Measurements from ENCODE around the gene GALR2. TPM values are rescaled to one million over a fixed set of nuclear protein-coding genes. Genes with fewer than 3 reads are reported as not detected.
"Not testable (repeated sequence)": the region's sequence is repeated elsewhere in the genome, so short reads cannot be mapped to it uniquely, and the experiment has no call there.

GALR2 gene
- total and polyA plus RNA-seq, 9 of the 15 experiments (the other 6 are each of a cell fraction or from before 2014, with no cell fraction given): 0.34 TPM; not detected in 8

DNA sequence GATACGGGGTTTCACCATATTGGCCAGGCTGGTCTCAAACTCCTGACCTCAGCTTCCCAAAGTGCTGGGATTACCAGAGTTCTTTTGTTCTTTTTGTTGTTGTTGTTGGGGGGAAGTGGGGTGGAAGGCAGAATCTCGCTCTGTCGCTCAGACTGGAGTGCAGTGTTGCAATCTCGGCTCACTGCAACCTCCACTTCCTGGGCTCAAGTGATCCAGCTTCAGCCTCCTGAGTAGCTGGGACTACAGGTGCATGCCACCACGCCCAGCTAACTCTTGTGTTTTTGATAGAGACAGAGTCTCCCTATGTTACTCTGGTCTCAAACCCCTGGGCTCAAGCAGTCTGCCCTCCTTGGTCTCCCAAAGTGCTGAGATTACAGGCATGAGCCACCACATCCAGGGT is 3.8 kb downstream of the GALR2 start:
- H3K36me3 ChIP-seq (ENCODE audit: control insufficient read depth, insufficient read depth, low read length); intact Hi-C loops (cut with micrococcal nuclease); H3K79me2 ChIP-seq (ENCODE audit: control insufficient read depth, insufficient read depth, low read length); H3K27ac ChIP-seq (ENCODE audit: extremely low read depth, low read depth, low read length); H3K9ac ChIP-seq (ENCODE audit: insufficient read depth in 1 of 2, low read depth in 2 of 2, low read length in 2 of 2); H3K9me1 ChIP-seq (ENCODE audit: control insufficient read depth, insufficient read depth, low read length); DNase-seq (ENCODE audit: extremely low read depth in 1 of 4, low spot score in 3 of 4); CTCF ChIA-PET (ENCODE audit: low intra/inter-chr PET ratio); H4K20me1 ChIP-seq (replicated peaks; ENCODE audit: control insufficient read depth, insufficient read depth, low read length); H3K4me2 ChIP-seq (ENCODE audit: insufficient read depth, low read length); BruUV-seq (replicated peaks); in situ Hi-C loops (cut with MboI); H2AFZ ChIP-seq (ENCODE audit: low read depth, low read length); H3K9me3 ChIP-seq (replicated peaks; ENCODE audit: control insufficient read depth, insufficient read depth, low read depth, low read length); H3K4me3 ChIP-seq; ATAC-seq: not testable (repeated sequence)
- Histone ChIP-seq H3K27me3 (ENCODE audit: control insufficient read depth in 2 of 2, insufficient read depth in 2 of 2, low read length in 2 of 2) (peaks cover 18 to 44% of the 10 kb centered on the region in 2 experiments; a peak in 4 of 5 replicates), H3K4me1 (replicated peaks in 1 of 2; ENCODE audit: control insufficient read depth in 2 of 2, insufficient read depth in 2 of 2, low read length in 2 of 2) (peaks cover 0 to 62% of the 10 kb centered on the region in 2 experiments; a peak in 2 of 5 replicates)
- WGBS (ENCODE audit: insufficient coverage, low coverage, missing lambda C conversion rate): 12% methylated on average over 5 of the region's 5 CpGs
- POLR2A ChIA-PET: interaction anchor here (0.8 to 1.5 kb wide), 3 partner anchors 8 to 22 kb away, joined by 3 to 4 read pairs (median 4); no protein-coding TSS in a partner anchor
- TF ChIP-seq CEBPB (tag; IDR thresholded peaks at IDR 0.05): peak; percentile 53; the same call in 1 of the 2 replicates
- peak; percentile 11 for FAIRE-seq

DNA sequence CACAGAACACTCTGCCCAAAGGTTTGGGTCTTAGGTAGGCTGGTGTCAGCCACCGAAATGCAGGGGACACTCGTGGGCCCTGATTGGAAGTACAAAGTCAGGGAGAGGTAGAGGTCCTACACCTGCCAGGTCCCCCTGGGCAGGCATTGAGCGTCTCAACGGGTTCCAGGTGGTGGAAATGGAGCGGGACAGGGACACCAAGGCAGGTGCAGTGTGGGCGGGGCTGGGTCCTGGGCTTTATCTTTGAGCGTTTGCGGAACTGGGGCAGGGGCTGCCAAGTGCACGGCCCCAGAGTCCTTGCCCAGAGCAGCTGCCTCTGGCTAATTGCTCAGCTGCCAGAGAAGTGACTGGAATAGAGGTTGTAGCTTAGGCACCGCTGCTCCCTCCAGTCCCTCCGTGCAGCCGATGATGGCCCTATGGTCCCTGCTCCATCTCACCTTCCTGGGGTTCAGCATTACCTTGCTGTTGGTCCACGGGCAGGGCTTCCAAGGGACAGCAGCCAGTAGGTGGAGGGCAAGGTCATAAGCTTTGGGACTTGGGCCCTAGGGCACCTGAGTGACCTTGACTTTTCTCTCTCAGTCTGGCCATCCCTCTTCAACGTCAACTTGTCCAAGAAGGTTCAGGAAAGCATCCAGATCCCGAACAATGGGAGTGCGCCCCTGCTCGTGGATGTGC is 4.4 kb downstream of the GALR2 start, which contains the start of gene ZACN:
Gene ZACN, plus strand, starts transcription at position 323 of the 675 bp plus-strand sequence. Its CDS starts 83 bp downstream, at position 406.
- H3K4me1 ChIP-seq (replicated peaks in 1 of 2; ENCODE audit: control insufficient read depth in 2 of 2, insufficient read depth in 2 of 2, low read length in 2 of 2): peaks cover 0 to 63% of the 10 kb centered on the region in 2 experiments; a peak in 2 of 5 replicates
- peak within 1 kb of the TSS in 1 of 2 experiments; percentile 68; a peak in 2 of 4 replicates for H3K9ac ChIP-seq (ENCODE audit: insufficient read depth in 1 of 2, low read depth in 2 of 2, low read length in 2 of 2)
- ATAC-seq: no peak
- no peak within 1 kb of the TSS for H3K4me2 ChIP-seq (ENCODE audit: insufficient read depth, low read length)
- BruUV-seq (replicated peaks): no TSS peak
- peaks cover 12% of the 10 kb centered on the region; the same call in 1 of the 3 replicates for H3K36me3 ChIP-seq (ENCODE audit: control insufficient read depth, insufficient read depth, low read length)
- ChIA-PET CTCF (ENCODE audit: low intra/inter-chr PET ratio) (interaction anchor here (0.6 kb wide), 1 partner anchor 1113 kb away, joined by 3 read pairs; no protein-coding TSS in a partner anchor), POLR2A (interaction anchor here (0.8 to 1.5 kb wide), 3 partner anchors 7 to 21 kb away, joined by 3 to 4 read pairs (median 4); no protein-coding TSS in a partner anchor)
- peaks cover 18 to 44% of the 10 kb centered on the region in 2 experiments; a peak in 4 of 5 replicates for H3K27me3 ChIP-seq (ENCODE audit: control insufficient read depth in 2 of 2, insufficient read depth in 2 of 2, low read length in 2 of 2)
- intact Hi-C loops (cut with micrococcal nuclease): no loop called here
- H3K27ac ChIP-seq (ENCODE audit: extremely low read depth, low read depth, low read length): no peak within 1 kb of the TSS
- peaks cover 4% of the 10 kb centered on the region; the same call in 1 of the 2 replicates for H4K20me1 ChIP-seq (replicated peaks; ENCODE audit: control insufficient read depth, insufficient read depth, low read length)
- in situ Hi-C loops (cut with MboI): no loop called here
- peaks cover 4% of the 10 kb centered on the region for H3K9me1 ChIP-seq (ENCODE audit: control insufficient read depth, insufficient read depth, low read length)
- no peaks in the 10 kb centered on the region for H3K9me3 ChIP-seq (replicated peaks; ENCODE audit: control insufficient read depth, insufficient read depth, low read depth, low read length)
- WGBS (ENCODE audit: insufficient coverage, low coverage, missing lambda C conversion rate): 28% methylated on average over 17 of the region's 17 CpGs
- FAIRE-seq: no peak
- DNase-seq (ENCODE audit: extremely low read depth in 1 of 4, low spot score in 3 of 4): no peak
- no peaks in the 10 kb centered on the region for H3K79me2 ChIP-seq (ENCODE audit: control insufficient read depth, insufficient read depth, low read length)
- H2AFZ ChIP-seq (ENCODE audit: low read depth, low read length): no peak within 1 kb of the TSS
- no peak within 1 kb of the TSS for H3K4me3 ChIP-seq
- TF ChIP-seq JUN (IDR thresholded peaks at IDR 0.05; ENCODE audit: borderline replicate concordance, low read depth, low read length) (no peak), JUN (CRISPR knock-in tag; IDR thresholded peaks at IDR 0.05; ENCODE audit: borderline replicate concordance) (0 out of 2 replicates have a peak, but pooled peaks have one; percentile 22), CHCHD3 (CRISPR knock-in tag; IDR thresholded peaks at IDR 0.05) (no peak), NR2C2 (CRISPR knock-in tag; IDR thresholded peaks at IDR 0.05) (0 out of 2 replicates have a peak, but pooled peaks have one; percentile 35), NR2C2 (tag; IDR thresholded peaks at IDR 0.05) (no peak), MXI1 (IDR thresholded peaks at IDR 0.05; ENCODE audit: low read depth, low read length) (no peak), POLR2G (IDR thresholded peaks at IDR 0.05; ENCODE audit: low read depth, low read length) (peak; percentile 69), RBM34 (IDR thresholded peaks at IDR 0.05; ENCODE audit: borderline replicate concordance, insufficient read depth, low read length) (no peak), TEAD4 (IDR thresholded peaks at IDR 0.05; ENCODE audit: low read length) (no peak), TEAD4 (CRISPR knock-in tag; IDR thresholded peaks at IDR 0.05; ENCODE audit: borderline replicate concordance) (0 out of 2 replicates have a peak, but pooled peaks have one; percentile 29), POLR2A (conservative IDR thresholded peaks at IDR 0.05) (peak; percentile 22; the same call in 1 of the 2 replicates)
- TF ChIP-seq, protein P1, sequence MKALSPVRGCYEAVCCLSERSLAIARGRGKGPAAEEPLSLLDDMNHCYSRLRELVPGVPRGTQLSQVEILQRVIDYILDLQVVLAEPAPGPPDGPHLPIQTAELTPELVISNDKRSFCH (CRISPR knock-in tag; IDR thresholded peaks at IDR 0.05): no peak
- TF ChIP-seq, protein P1 (tag; IDR thresholded peaks at IDR 0.05): no peak

Measured in K562 (cell line).